Esophagus muscularis mucosa (tissue), 3 donors: Measurements from ENCODE around the gene APOBR.

Experiments used
- CTCF ChIP-seq, 3 experiments: fragments of 200-600 bp in 2 of 3; fragments of 450-650 bp in 1 of 3; sonication (generic) in 2 of 3; IDR thresholded peaks; one replicate each; pipeline ENCODE4 v1.5.1; 2017 to 2019; ENCODE audit warnings: antibody characterized with exemption in 3 of 3, mild to moderate bottlenecking in 2 of 3, moderate library complexity in 1 of 3
- POLR2A ChIP-seq: fragments of 450-650 bp; IDR thresholded peaks from one replicate; pipeline ENCODE4 v1.6.1; 2017; ENCODE audit warnings: antibody characterized with exemption, moderate library complexity, mild to moderate bottlenecking, low read depth
- POLR2AphosphoS5 ChIP-seq, 2 donors: sonication (generic); formaldehyde crosslinking; IDR thresholded peaks; one replicate each; pipeline ENCODE4 v1.6.1; 2017; ENCODE audit warnings: antibody characterized with exemption in 2 of 2

DNA sequence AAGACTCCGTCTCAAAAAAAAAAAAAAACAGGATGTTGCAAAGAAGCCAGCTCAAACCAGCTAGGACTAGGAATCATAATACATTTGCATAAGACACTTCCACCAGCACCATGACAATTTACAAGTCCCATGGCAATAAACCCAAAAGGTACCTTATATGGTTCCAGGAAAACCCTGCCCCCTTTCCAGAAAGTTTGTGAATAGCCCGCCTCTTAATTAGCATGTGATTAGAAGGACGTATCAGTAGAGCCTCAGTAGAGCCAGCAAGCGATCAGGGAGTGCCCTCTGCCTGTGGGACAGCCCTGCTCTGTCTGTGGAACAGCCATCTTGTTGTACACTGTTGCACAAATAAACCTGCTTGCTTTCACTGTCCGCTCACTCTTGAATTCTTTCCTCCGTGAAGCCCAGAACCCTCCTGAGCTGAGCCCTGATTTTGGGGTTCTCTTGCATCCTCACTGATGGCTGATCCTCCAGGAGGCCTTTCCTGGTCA lies 30.3 kb downstream of the APOBR start:
- TF ChIP-seq CTCF (IDR thresholded peaks at IDR 0.05) (no peak), POLR2AphosphoS5 (IDR thresholded peaks at IDR 0.05) (no peak), POLR2A (no peak)
